Endothelial cell of umbilical vein (primary cell): ENCODE data around the gene ADAMTS12. TPM values are rescaled to one million over a fixed set of nuclear protein-coding genes. Genes with fewer than 3 reads are reported as not detected.

Source experiments
- BruUV-seq: library from RNA; stranded (reverse); fragments of 400-500 nt; replicated peaks from 2 replicates; lab custom pipeline; 2021; lab: Mats Ljungman, UMichigan
- CTCF ChIA-PET: fragments of 300-600, 350-600 bp; sonication (Branson Sonifier 250); formaldehyde crosslinking; loops from one replicate; lab custom pipeline; 2021; ENCODE audit warnings: antibody characterized with exemption, inconsistent platforms; lab: Charles Lee
- POLR2A ChIA-PET: fragments of 300-600, 350-600 bp; sonication (Branson Sonifier 250); formaldehyde crosslinking; loops from one replicate; lab custom pipeline; 2021; ENCODE audit warnings: antibody characterized with exemption, inconsistent platforms; lab: Charles Lee
- DNase-seq: peaks from one replicate; pipeline ENCODE4 v3.0.0-alpha.2; 2011; ENCODE audit warnings: low read depth, low spot score
- FAIRE-seq: peaks from 2 replicates; lab custom pipeline; 2011; peaks lifted over from hg19 to GRCh38; lab: Jason Lieb, UNC
- H2AFZ ChIP-seq: 2 replicates; pipeline ENCODE4 v1.6.0; 2012; ENCODE audit warnings: low read depth, low read length, control low read depth, inconsistent platforms
- H3K27ac ChIP-seq: 2 replicates; pipeline ENCODE4 v1.5.1; 2011; ENCODE audit warnings: low read depth, mild to moderate bottlenecking, control low read depth, low read length, moderate library complexity; ENCODE audit not compliant: insufficient read depth
- H3K27me3 ChIP-seq, 2 experiments: 2 replicates each; pipeline versions ENCODE4 v1.6.0 to v1.6.1; 2011; ENCODE audit warnings: low read length in 2 of 2, mixed read lengths in 1 of 2; ENCODE audit not compliant: control insufficient read depth in 2 of 2, insufficient read depth in 2 of 2
- H3K36me3 ChIP-seq, 2 experiments: 2 replicates in 1 of 2; 3 replicates in 1 of 2; pipeline ENCODE4 v1.5.1; 2011; ENCODE audit warnings: low read length in 2 of 2, mild to moderate bottlenecking in 1 of 2, moderate library complexity in 1 of 2; ENCODE audit not compliant: control insufficient read depth in 2 of 2, insufficient read depth in 2 of 2; ENCODE audit errors: extremely low read depth in 1 of 2
- H3K4me1 ChIP-seq: 3 replicates; pipeline ENCODE4 v1.5.1; 2011; ENCODE audit warnings: mild to moderate bottlenecking, low read length; ENCODE audit not compliant: control insufficient read depth, insufficient read depth; ENCODE audit errors: extremely low read depth
- H3K4me2 ChIP-seq: 2 replicates; pipeline ENCODE4 v1.6.1; 2011; ENCODE audit warnings: low read length, control low read depth, mixed read lengths; ENCODE audit not compliant: insufficient read depth
- H3K4me3 ChIP-seq, 3 experiments: fragments of 200-600 bp in 1 of 3; sonication (generic), shearing (Covaris generic) in 1 of 3; replicated peaks in 1 of 3; 2 replicates each; pipeline ENCODE4 v1.5.1; 2011 to 2016; ENCODE audit warnings: control low read depth in 3 of 3, low read length in 3 of 3, mild to moderate bottlenecking in 2 of 3, inconsistent platforms in 1 of 3, low read depth in 1 of 3, moderate library complexity in 1 of 3; ENCODE audit not compliant: insufficient read depth in 1 of 3
- H3K79me2 ChIP-seq: 2 replicates; pipeline ENCODE4 v1.6.0; 2012; ENCODE audit warnings: low read length, inconsistent platforms; ENCODE audit not compliant: control insufficient read depth, insufficient read depth
- H3K9ac ChIP-seq: replicated peaks from 2 replicates; pipeline ENCODE3; 2011; ENCODE audit warnings: low read length, control low read depth; ENCODE audit not compliant: insufficient read depth; ENCODE audit errors: extremely low read depth
- H3K9me1 ChIP-seq: replicated peaks from 3 replicates; pipeline ENCODE4 v1.6.0; 2011; ENCODE audit warnings: mild to moderate bottlenecking, low read length; ENCODE audit not compliant: control insufficient read depth, insufficient read depth; ENCODE audit errors: extremely low read depth
- H3K9me3 ChIP-seq: replicated peaks from 2 replicates; pipeline ENCODE4 v1.5.1; 2012; ENCODE audit warnings: low read length, inconsistent platforms; ENCODE audit not compliant: control insufficient read depth, insufficient read depth
- H4K20me1 ChIP-seq: replicated peaks from 2 replicates; pipeline ENCODE3; 2011; ENCODE audit warnings: mild to moderate bottlenecking, low read length; ENCODE audit not compliant: control insufficient read depth, insufficient read depth; ENCODE audit errors: extremely low read depth
- CTCF ChIP-seq, 2 donors: IDR thresholded peaks; 1 replicate in 1 of 2; 2 replicates in 1 of 2; pipeline ENCODE4 v1.5.1; 2011; ENCODE audit warnings: low read length in 2 of 2, mild to moderate bottlenecking in 2 of 2, moderate library complexity in 2 of 2, control low read depth in 1 of 2, inconsistent platforms in 1 of 2, low read depth in 1 of 2; ENCODE audit not compliant: insufficient read depth in 1 of 2; ENCODE audit errors: extremely low read depth in 1 of 2
- EZH2 ChIP-seq: IDR thresholded peaks from 2 replicates; pipeline ENCODE4 v1.6.1; 2012; ENCODE audit warnings: borderline replicate concordance, low read depth, mild to moderate bottlenecking, moderate library complexity, low read length, inconsistent platforms; ENCODE audit not compliant: severe bottlenecking
- FOS ChIP-seq: IDR thresholded peaks from 2 replicates; pipeline ENCODE4 v1.6.1; 2011; ENCODE audit warnings: mild to moderate bottlenecking, low read length, moderate library complexity, borderline replicate concordance; ENCODE audit not compliant: insufficient read depth
- GATA2 ChIP-seq: IDR thresholded peaks from 2 replicates; pipeline ENCODE4 v1.7.0; 2011; ENCODE audit warnings: low read depth, mild to moderate bottlenecking, moderate library complexity, mixed read lengths, low read length; ENCODE audit not compliant: insufficient read length, insufficient read depth
- JUN ChIP-seq: IDR thresholded peaks from 2 replicates; pipeline ENCODE4 v1.6.1; 2011; ENCODE audit warnings: borderline replicate concordance, low read depth; ENCODE audit not compliant: insufficient read length, insufficient read depth
- MAX ChIP-seq: IDR thresholded peaks from 2 replicates; pipeline ENCODE4 v1.6.1; 2011; ENCODE audit not compliant: insufficient read depth, insufficient read length
- MYC ChIP-seq: IDR thresholded peaks from one replicate; pipeline ENCODE4 v1.6.1; 2011; ENCODE audit warnings: mild to moderate bottlenecking, low read depth, low read length
- POLR2A ChIP-seq: IDR thresholded peaks from 2 replicates; pipeline ENCODE4 v1.6.1; 2012; ENCODE audit warnings: low read depth, mild to moderate bottlenecking, control low read depth, low read length
- POLR2AphosphoS5 ChIP-seq: IDR thresholded peaks from 2 replicates; pipeline ENCODE4 v1.6.1; 2012; ENCODE audit warnings: low read depth, mild to moderate bottlenecking, control low read depth, low read length, moderate library complexity; ENCODE audit not compliant: insufficient read depth
- dilution Hi-C: fragments of 300-500 bp; cut with MboI; formaldehyde crosslinking; loops from one replicate; pipeline ENCODE4 v1.15.0; 2019; ENCODE audit warnings: low sequenced_read_pairs; ENCODE audit not compliant: extremely low pct_ligation_motif_present
- intact Hi-C: fragments of 100-400 bp; cut with micrococcal nuclease; formaldehyde crosslinking; loops from one replicate; pipeline ENCODE4 v1.10.0; 2022
- polyA plus RNA-seq, 4 experiments: library from polyadenylated mRNA; depleted of rRNA in 3 of 4; stranded (reverse) in 3 of 4; unstranded in 1 of 4; fragments of >200 nt; gene quantifications; 2 replicates each; pipeline versions ENCODE4 v1.2.1 to v1.2.3, GENCODE V29; 2011 to 2012; ENCODE audit warnings: missing spikeins in 1 of 4
- total RNA-seq: library from RNA; stranded (reverse); gene quantifications from 2 replicates; pipeline ENCODE4 v1.2.3, GENCODE V29; 2021

The ADAMTS12 gene
- total and polyA plus RNA-seq, 2 donors (not counting 3 experiments of a cell fraction or from before 2014, with no cell fraction given), result 0.88 TPM; not detected in 1

GRCh38 chr5:33592245-33592644 lies 299.5 kb downstream of the ADAMTS12 start:
- H3K4me2 ChIP-seq, result no peak overlapping the region
- H4K20me1 ChIP-seq, result no peaks in the 10 kb centered on the region
- TF ChIP-seq JUN (no peak), POLR2AphosphoS5 (no peak), FOS (no peak), GATA2 (no peak), MAX (no peak), MYC (no peak), POLR2A (no peak), EZH2 (no peak), CTCF (IDR thresholded peaks at IDR 0.05; ENCODE audit: extremely low read depth in 1 of 2, insufficient read depth in 1 of 2, low read depth in 1 of 2, low read length in 2 of 2) (no peak)
- no peak overlapping the region for H3K4me3 ChIP-seq
- CTCF ChIA-PET, result interaction anchor here (1.0 to 2.6 kb wide), 3 partner anchors 343 to 378 kb away, joined by 4 to 18 read pairs (median 17); partner anchors contain the start of gene RXFP3
- H3K27ac ChIP-seq, result no peak overlapping the region
- H2AFZ ChIP-seq, result no peak overlapping the region
- no peak for DNase-seq
- no peaks in the 10 kb centered on the region for H3K27me3 ChIP-seq
- BruUV-seq, result no TSS peak
- no peaks in the 10 kb centered on the region for H3K4me1 ChIP-seq
- H3K9me3 ChIP-seq, result no peaks in the 10 kb centered on the region
- intact Hi-C loops (no loop called here), dilution Hi-C loops (no loop called here)
- no peaks in the 10 kb centered on the region for H3K9me1 ChIP-seq
- POLR2A ChIA-PET, result no interaction called here
- H3K79me2 ChIP-seq, result no peaks in the 10 kb centered on the region
- no peak for FAIRE-seq
- no peaks in the 10 kb centered on the region for H3K36me3 ChIP-seq
- H3K9ac ChIP-seq, result no peak overlapping the region
